Iris pigment epithelial cell (primary cell): ENCODE results near the gene SUMF1.
A peak's percentile ranks its signal among the peaks of the same experiment; 100 is the strongest.

ENCODE experiments used
- DNase-seq: peaks from one replicate; pipeline ENCODE4 v3.0.0-alpha.2; 2011; ENCODE audit warnings: low read depth

Gene SUMF1

DNA sequence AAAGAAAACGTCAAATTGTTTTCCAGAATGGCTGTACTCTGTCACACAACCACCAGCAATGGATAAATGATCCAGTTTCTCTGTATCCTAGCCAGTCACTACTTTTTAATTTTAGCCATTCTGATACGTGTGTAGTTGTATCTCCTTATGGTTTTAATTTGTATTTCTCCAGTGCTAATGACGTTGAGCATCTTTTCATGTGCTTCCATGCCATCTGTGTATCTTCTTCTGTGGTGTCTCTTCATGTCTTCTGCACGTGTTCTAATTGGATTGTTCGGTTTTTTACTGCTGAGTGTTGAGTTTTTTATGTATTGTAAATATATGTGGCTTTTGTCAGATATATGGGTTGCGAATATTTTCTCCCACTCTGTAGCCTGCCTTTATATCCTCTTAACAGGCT is 81.9 kb downstream of the SUMF1 start:
- no peak for DNase-seq

DNA sequence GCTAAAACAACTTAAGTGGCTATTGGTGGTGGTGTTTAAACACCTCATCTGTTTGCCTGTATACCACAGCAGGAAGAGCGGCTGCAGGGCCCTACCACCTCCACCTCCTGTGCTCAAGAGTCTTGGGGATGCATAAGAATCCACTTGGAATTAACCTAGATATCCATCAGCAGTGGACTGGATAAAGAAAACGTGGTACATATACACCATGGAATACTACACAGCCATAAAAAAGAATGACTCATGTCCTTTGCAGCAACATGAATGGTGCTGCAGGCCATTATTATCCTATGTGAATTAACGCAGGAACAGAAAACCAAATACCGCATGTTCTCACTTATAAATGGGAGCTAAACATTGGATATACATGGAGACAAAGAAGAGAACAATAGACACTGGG is 87.1 kb downstream of the SUMF1 start:
- no peak for DNase-seq

DNA sequence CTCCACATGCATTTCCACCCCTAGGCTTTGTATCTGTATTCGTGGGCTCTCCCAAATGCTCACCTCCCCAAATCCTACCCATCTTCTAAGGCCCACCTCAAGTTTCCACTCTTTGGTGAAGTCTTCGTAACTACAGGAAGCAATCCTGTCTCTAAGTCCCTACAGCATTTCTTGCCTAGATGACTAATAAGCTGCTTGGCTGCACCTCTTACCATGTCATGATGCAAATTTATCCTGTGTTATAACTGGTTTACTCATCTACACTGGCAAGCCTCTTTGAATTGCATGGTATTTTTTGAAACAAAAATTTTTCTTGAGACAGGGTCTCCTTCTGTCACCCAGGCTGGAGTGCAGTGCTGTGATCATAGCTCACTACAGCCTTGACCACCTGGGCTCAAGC is 90.6 kb downstream of the SUMF1 start:
- DNase-seq: peak; percentile 39

DNA sequence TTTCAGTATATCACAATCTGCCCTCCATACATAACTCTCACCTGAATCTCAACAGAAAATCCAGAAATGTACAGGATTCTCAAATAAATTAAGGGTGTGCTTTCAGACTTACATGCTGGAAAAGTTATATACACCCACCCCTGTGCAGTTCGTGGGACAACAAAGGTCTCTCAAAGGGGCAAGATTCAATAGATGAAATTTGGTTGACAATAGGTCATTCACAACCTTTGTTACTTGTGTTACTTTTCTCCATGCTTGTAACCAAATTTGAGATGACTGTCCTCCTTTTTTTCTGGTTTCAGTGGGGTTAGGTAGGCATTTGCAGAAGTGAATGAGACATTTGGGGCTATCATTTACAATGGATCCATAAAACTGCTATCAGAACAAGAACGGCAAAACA is 91.2 kb downstream of the SUMF1 start:
- no peak for DNase-seq

DNA sequence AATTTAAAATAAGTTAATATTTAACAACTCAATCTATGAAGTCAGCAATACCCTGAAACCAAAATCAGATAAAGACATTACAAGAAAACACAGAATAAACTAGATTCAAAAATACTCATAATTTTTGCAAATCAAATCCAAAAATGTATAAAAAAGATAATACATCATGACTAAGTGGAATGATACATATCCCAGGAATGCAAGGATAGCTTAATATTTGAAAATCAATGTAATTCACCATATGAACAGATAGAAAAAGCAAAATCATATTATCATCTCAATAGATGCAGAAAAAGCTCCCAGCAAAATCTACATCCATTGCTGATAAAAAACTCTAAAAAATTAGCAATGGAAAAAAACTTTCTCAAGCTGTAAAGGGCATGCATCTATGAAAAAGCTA is 93.4 kb downstream of the SUMF1 start:
- DNase-seq: no peak

DNA sequence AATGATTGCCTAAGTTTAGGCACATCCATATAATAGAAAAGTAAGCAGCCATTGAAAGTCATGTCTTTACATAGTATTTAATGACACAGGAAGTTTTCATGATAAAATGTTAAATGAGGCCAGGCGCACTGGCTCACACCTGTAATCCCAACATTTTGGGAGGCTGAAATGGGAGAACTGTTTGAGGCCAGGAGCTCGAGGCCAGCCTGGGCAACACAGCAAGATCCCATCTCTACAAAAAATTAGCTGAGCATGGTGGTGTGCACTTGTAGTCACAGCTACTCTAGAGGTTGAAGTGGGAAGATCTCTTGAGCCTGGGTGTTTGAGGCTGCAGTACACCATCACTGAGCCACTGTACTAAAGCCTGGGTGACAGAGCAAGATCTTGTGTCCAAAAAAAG is 104.5 kb downstream of the SUMF1 start:
- no peak for DNase-seq

DNA sequence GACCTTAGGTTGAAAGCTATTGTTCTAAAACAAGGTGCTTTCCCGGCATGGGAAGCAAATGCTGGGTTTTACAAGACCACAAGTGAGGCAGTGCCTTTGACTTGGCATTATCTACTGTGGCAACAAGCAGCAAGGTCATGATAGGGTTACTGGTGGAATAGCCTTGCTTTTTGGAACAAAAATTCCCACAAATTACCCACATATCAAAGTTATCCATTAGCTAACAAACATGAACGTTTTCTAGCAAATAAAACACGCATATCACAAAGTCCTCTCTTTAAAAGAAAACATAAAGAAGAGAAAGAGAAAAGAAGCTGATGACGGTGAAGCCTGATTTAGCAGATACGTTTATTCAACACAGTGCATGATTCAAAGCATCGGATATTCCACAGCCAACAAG is 106.3 kb downstream of the SUMF1 start:
- DNase-seq: no peak

DNA sequence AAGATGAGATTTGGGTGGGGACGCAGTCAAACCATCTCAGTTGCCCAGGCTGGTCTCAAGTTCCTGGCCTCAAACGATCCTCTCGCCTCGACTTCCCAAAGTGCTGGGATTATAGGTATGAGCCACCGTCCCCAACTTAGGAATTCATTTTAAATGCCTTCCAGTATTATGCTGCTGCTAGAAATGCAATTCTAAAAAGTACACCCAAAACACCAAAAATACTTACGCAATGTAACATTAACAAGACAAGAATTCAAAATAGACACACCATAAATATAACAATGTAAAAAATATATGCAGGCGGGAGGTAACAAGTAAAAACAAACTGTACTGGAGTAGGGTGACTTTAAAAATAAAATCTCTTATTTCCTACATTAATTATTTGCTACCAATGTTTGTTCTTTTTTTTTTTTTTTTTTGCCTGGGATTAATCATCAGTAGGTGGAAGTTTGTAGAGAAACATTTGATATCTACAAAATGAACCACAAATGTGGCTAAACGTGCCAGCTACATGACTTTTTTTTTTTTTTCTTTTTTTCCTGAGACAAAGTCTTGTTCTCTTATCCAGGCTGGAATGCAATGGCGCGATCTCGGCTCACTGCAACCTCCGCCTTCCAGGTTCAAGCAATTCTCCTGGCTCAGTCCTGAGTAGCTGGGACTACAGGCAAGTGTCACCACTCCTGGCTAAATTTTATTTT is 107.1 kb downstream of the SUMF1 start:
- DNase-seq: no peak

DNA sequence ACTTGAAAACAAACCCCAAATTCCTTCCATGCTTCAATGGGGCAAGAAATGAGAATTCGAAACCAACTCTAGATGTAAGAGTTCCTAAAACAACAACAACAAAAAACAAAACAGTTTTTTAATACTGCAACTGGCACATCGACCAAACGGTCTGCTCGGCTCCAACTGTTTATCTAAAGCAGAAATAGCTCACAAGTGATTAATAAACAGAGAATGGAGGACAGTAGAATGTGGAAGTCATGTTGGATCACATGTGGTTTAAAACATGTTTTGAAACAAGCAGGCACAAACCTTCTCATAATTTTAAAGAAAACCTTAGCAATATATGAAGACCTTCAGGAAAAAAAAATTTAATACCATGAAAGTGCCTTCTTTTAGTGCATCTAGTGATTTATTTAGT is 108.8 kb downstream of the SUMF1 start:
- DNase-seq: peak; percentile 24

DNA sequence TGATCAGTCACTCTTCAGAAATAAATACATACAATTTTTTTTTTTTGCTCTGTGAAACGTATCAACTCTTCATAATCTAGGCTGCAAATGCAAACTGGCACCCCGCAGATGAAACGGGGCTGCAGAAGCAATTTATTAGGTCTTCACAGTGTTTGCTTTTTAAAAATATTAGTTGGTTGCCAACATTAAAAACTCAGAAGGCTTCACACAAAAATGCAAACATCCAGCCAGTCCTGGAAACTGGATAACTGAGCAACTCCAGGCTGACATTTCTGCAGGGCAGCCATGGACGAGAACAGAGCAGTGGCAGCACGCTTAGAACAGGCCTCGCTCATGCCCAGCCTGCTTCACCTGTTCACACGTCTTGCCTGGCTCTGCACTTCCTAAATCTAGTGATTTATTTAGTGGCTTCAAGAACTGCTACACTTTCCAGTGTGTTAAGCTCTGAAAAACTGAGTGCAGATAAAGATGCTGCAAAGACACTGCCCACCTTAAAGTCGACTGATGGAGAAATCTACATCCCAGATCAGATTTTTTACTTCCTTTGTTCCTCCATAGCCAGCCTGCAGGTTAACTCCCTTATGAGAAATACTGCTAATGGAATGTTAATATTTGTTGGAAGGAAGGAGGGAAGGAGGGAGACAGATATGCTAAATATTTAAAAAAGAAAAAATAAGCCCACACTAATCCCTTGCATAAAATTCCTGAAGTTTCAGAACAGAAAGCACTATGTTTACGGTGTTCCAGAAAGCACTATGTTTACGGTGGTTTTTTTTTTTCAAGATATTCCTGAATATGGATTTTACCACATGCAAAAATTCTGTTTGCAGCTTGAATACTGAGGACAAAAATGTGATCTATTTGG is 110.3 kb downstream of the SUMF1 start:
- DNase-seq: no peak

DNA sequence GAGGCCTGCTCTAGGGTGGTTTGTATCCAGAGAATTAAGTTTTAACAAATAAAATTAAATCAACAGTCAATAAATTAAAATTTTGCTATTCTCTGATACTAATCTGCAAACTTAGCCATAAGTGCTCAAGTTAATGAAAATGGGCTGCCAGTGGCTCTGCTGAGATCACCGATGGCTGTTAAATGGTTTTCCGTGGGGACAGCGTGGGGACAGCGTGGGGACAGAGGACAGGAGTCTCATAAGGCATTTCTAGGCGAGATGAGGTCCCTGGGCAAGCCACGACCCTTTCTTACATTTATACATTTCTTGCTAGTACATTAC is 110.9 kb downstream of the SUMF1 start:
- no peak for DNase-seq

DNA sequence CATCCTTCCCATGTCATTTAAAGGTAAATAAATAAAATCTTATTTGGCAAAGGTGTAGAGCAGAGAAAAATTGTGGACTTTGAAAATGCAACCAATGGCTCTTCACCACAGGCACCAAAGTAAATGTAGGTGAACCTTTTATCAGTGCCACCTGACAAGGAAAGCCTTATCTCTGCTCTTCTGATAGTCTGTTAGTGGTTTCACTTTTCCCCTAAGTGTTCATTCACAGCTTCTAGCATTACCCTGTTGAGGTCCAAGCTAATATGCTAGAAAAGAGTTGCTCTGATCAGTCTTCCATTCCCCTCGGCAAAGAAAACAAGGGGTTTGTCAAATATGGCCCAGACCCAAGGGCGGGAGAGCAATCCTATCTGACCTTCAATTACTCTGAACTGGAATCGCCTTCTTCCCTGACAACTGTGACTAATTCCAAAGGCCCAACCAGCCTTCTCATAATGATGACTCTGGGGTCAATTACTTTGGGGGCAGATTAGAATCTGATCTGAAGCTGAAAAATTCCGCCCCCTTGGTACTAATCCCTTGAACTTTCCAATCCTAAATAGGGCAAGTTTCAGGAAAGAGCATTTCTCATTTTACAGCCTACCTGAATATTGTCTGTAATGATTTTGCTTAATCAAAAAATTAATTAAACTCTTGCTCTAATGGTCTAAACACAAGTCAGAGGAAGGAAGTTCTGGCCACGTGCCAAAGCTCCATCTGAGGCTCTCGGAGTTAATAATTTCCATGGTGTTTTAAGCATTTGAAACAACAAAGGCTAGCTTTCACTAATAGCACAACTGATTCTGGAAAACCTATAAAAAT is 111.5 kb downstream of the SUMF1 start:
- DNase-seq: no peak

DNA sequence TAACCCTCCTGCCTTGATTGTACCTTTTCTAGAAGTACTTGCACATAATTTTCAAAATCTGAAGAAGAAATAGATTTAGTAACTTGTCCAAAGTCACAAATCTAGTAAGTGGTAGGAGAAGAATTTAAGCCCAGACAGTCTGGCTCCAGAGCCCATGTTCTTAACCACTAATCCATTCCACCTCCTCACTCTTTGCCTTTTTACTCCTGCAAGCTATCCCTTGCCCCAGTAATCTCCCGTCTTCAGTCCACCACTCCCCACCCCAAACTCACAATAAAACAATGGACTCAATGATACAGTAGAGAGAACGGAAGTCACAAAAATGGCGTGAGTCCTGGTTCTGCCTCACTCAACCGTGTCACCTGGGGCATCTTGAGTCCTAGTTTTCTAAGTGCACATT is 115.2 kb downstream of the SUMF1 start:
- DNase-seq: no peak

DNA sequence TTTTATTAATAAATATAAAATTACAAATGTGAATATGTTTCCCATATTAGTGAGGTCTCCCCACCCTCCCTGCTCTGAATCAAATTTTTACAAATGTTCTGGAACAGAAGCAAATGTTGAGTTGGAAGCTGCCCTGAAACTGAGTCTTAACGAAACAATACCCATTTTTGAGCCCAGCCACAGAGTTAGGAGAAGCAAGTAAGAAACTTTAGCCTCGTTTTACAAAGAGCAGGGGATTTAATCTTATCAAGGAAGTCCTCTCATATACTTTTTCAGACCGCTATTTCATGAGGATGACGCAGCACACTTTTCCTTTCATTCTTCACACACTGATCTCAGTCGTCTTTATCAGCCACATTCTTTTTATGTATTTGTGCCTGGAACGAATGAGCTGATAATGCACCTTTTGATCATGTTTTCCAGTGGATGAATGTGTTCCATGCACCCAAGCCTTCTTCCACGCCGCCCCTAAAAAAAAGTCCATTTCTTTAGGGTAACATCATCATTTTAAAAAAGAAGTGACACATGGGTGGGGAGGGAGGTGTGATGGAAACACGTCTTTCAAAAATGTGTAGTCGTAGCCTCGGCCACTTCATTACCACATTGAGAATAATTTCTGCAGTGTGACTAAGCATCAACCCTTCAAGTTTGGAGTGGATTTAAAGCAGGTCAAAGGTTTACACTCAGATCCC is 115.8 kb downstream of the SUMF1 start:
- DNase-seq: peak; percentile 20

DNA sequence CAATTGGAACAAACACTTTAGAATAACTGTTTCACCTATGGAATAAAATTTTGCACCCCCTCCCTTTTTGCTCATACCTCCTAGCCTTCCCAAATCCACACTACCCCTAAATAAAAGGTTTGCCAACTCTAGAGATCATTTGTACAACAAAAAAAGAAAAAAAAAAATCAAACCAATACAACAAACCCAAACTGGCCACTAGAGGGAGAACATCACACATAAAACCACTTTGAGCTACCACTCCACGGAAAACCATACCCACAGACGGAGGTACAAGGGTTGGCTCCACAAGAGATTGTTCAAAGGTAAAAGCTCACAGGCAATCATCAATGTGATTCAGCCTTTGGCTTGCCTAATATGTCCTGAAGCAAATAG is 116.3 kb downstream of the SUMF1 start:
- peak; percentile 58 for DNase-seq

DNA sequence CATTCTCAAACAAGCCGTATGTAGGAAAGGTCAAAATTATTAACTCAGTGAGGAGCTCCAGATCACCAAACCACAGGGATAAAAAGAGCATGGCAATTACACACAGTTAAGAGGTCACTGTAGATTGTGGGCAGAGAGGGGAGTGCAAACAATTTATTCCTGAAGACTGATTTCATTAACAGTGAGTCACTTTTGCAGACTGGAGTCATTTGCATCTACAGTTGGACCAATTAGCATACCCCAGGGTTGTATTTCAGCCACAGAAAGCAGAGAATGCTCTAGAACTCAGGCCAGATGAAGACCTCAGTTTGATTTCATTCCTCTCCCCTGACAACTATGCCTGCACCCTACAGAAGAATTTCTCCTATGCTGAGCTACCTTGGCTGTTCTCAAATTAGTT is 123.8 kb downstream of the SUMF1 start:
- peak; percentile 73 for DNase-seq

DNA sequence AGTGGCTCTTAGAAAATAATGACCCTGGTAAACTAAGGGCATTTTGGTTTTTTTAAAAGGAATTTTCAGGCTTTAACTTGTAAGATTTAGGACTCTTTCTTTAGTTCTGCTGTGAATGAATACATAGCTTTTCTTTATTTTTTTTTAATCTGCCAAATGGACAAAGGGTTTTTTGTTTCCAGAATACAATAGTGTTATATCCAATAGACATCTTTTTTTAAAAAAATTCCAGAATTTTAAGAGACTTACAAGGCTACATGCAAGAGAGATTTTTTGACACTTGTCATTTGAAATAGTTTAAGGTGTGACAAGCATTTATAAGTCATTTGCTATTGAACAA is 125.8 kb downstream of the SUMF1 start:
- DNase-seq: no peak

DNA sequence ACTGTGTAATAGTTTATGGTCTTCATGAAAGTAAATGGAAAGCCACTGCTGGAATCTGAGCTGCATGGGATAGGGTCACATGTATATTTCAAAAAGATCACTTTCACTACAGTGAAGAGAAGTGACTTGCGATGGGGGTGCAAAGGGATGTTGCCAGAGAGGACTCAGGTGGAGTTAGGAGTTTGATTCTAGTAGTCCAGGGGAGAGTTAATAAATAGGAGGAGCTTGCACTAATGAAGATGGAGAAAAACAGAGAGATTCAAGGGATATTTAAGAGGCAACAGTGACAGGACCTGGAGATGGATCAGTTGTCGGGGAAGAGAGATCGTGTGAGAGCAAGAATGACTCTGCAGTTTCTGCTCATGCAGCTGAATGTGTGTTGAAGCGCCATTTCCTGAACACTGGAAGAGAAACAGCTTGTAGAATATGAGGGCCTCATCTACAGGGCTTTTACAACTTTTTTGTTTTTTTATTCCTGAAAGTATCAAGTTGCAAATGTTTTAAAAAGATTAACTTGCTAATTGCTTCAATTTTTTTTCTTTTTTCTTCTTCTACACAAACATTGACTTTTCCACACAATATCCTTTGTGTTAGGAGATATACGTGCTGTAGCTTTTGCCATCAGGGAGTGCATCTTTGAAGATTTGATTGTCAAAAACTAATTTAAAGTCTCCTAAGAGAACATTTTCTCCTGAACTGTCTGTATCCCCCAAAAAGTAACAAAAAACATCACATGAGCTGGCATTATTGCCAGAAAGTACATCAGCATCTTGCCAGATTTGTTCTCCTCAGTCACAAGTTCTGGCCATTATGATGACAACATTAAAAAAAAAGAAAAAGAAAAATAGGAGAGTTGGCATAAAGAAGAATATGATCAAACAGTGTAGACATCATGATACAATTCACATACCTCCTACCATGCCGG is 126.4 kb downstream of the SUMF1 start:
- peak; percentile 20 for DNase-seq

DNA sequence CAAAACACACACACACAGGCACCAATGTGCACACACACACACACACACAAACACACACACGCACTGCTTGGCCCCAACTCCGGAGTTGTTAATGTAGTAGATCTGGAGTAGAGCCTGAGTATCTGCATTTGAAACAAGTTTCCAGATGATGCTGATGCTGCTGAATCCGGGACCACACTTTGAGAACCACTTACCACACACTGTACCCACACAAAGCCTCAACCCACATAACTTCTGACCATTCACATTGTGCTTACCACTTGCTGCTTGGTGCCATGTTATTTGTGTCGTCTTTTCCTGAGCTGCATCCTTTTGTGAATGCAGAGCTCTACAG is 127.0 kb downstream of the SUMF1 start:
- DNase-seq: no peak

DNA sequence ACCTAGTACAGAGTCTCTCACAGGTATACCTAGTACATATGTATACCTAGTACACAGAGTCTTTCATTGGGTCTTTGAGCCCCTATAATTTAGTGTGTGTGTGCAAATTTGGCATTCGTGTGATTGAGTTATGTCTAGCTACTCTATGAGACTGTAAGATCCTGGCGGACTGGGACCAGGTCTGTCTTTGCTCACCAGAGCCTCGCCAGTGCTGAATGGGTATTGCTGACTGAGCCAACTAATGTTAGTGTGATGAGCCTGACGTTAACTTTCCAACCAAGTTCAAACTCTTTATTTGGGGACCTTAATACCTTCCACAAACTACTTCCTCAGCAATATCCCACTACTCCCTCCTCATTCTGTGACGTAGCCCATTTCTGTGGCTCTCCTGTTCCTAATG is 128.3 kb downstream of the SUMF1 start:
- DNase-seq: no peak

DNA sequence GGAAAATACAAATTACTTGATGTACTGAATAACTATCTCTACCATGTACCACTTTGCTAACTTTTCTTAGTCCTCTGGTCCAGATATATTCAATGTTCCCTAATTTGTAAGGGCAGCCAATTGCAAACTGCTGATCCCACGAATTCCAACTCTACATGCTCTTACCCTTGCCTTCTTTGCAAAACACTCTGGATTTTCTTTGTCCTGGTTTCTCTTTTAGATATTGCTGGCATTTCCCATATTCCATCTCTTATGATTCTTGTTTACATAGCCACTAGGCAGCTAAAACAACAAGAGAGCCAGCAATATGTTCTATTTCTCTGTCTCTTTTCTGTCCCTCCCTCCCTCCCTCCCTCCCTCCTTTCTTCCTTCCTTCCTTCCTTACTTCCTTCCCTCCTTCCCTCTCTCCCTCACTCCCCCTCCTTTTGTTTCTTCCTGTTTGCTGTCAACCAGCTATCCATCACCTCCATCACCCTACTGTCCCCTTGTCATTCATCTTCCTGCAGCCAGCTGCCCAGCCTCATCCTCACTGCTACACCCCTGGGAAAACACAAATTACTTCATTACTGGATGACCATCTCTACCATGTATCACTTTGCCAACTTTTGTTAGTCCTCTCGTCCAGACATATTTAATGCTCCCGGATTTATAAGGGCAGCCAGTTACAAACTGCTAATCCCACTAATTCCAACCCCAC is 130.1 kb downstream of the SUMF1 start:
- DNase-seq: no peak
